HepG2 (cell line): ENCODE measurements around the gene HIGD1C. TPM values are rescaled to one million over a fixed set of nuclear protein-coding genes. Genes with fewer than 3 reads are reported as not detected.

Experiments
- ATAC-seq: fragments of 200-7000 bp; cut with Tn5 transposase; 3 replicates; pipeline ENCODE4 v1.9.1; 2020; ENCODE audit warnings: mild to moderate bottlenecking, moderate library complexity
- BruUV-seq: library from RNA; stranded (reverse); fragments of 400-500 nt; replicated peaks from 2 replicates; lab custom pipeline; 2021; lab: Mats Ljungman, UMichigan
- CTCF ChIA-PET: fragments of 300-600 bp; formaldehyde crosslinking; extraction: SDS; loops from one replicate; lab custom pipeline; 2021; ENCODE audit warnings: low total read pairs, inconsistent platforms, low intra/inter-chr PET ratio; lab: Yijun Ruan, JAX
- POLR2A ChIA-PET: fragments of 350-600 bp; sonication (Branson Sonifier 250); formaldehyde crosslinking; loops from one replicate; lab custom pipeline; 2020; ENCODE audit warnings: antibody characterized with exemption, inconsistent platforms; lab: Yijun Ruan, JAX
- DNase-seq: peaks from one replicate; pipeline ENCODE4 v3.0.0-alpha.2; 2015; ENCODE audit warnings: low spot score
- FAIRE-seq: peaks from 3 replicates; lab custom pipeline; 2011; peaks lifted over from hg19 to GRCh38; lab: Jason Lieb, UNC
- H2AFZ ChIP-seq: one replicate; pipeline ENCODE4 v1.6.1; 2011; ENCODE audit warnings: low read length, inconsistent platforms
- H3K27ac ChIP-seq: fragments of 300-600 bp; 3 replicates; pipeline ENCODE4 v1.8.0; 2011; ENCODE audit warnings: mixed run types, mild to moderate bottlenecking, mixed read lengths, low read length, inconsistent platforms; ENCODE audit not compliant: insufficient read depth; ENCODE audit errors: extremely low read length
- H3K27me3 ChIP-seq, 2 experiments: fragments of 200-600 bp in 1 of 2; 2 replicates in 1 of 2; 3 replicates in 1 of 2; pipeline versions ENCODE4 v1.6.0 to v1.8.0; 2011; ENCODE audit warnings: low read length in 2 of 2, mild to moderate bottlenecking in 2 of 2, moderate library complexity in 2 of 2, inconsistent platforms in 1 of 2; ENCODE audit not compliant: insufficient read depth in 2 of 2, control insufficient read depth in 1 of 2
- H3K36me3 ChIP-seq, 2 experiments: fragments of 200-600 bp in 1 of 2; replicated peaks in 1 of 2; 2 replicates in 1 of 2; 3 replicates in 1 of 2; pipeline versions ENCODE4 v1.5.1 to v1.8.0; 2011; ENCODE audit warnings: low read length in 2 of 2, inconsistent platforms in 1 of 2; ENCODE audit not compliant: insufficient read depth in 2 of 2, control insufficient read depth in 1 of 2
- H3K4me1 ChIP-seq: 2 replicates; pipeline ENCODE4 v1.5.1; 2012; ENCODE audit warnings: low read length, inconsistent platforms; ENCODE audit not compliant: insufficient read depth
- H3K4me2 ChIP-seq: 2 replicates; pipeline ENCODE4 v1.6.0; 2011; ENCODE audit warnings: low read depth, low read length, inconsistent platforms
- H3K4me3 ChIP-seq, 3 experiments: fragments of 200-600 bp in 1 of 3; sonication (generic), shearing (Covaris generic) in 1 of 3; replicated peaks in 1 of 3; 2 replicates each; pipeline ENCODE4 v1.5.1; 2011 to 2016; ENCODE audit warnings: low read length in 3 of 3, inconsistent platforms in 2 of 3, low read depth in 2 of 3, mild to moderate bottlenecking in 2 of 3, control low read depth in 1 of 3, mixed read lengths in 1 of 3; ENCODE audit not compliant: insufficient read depth in 1 of 3
- H3K79me2 ChIP-seq: one replicate; pipeline ENCODE4 v1.6.1; 2011; ENCODE audit warnings: low read length, inconsistent platforms; ENCODE audit not compliant: insufficient read depth
- H3K9ac ChIP-seq: 2 replicates; pipeline ENCODE4 v1.6.0; 2011; ENCODE audit warnings: mild to moderate bottlenecking, low read depth, low read length, inconsistent platforms; ENCODE audit not compliant: insufficient read depth
- H3K9me3 ChIP-seq: 2 replicates; pipeline ENCODE4 v1.5.1; 2012; ENCODE audit warnings: mild to moderate bottlenecking, low read length
- H4K20me1 ChIP-seq: 2 replicates; pipeline ENCODE4 v1.6.0; 2011; ENCODE audit warnings: inconsistent platforms, mild to moderate bottlenecking, low read length, moderate library complexity; ENCODE audit not compliant: insufficient read depth
- CAMTA2 ChIP-seq: sonication (generic); formaldehyde crosslinking; IDR thresholded peaks from 2 replicates; pipeline ENCODE4 v1.4.0; 2020; ENCODE audit warnings: mild to moderate bottlenecking, missing genetic modification reagents, borderline replicate concordance
- CEBPG ChIP-seq: IDR thresholded peaks from 2 replicates; pipeline ENCODE4 v1.6.1; 2016
- CHCHD3 ChIP-seq: sonication (generic); formaldehyde crosslinking; IDR thresholded peaks from 2 replicates; pipeline ENCODE4 v1.8.0; 2022; ENCODE audit warnings: mild to moderate bottlenecking, missing genetic modification reagents, moderate library complexity
- FLYWCH1 ChIP-seq: sonication (generic); formaldehyde crosslinking; IDR thresholded peaks from 2 replicates; pipeline ENCODE4 v1.8.1; 2023; ENCODE audit warnings: mild to moderate bottlenecking, missing genetic modification reagents
- FOXP1 ChIP-seq, 2 experiments: fragments of 450-650 bp in 1 of 2; IDR thresholded peaks; 2 replicates each; pipeline ENCODE4 v1.6.1; 2017 to 2018; ENCODE audit warnings: antibody characterized with exemption in 1 of 2
- HNF4A ChIP-seq: sonication (generic); formaldehyde crosslinking; IDR thresholded peaks from 2 replicates; pipeline ENCODE4 v1.4.0; 2020; ENCODE audit warnings: missing genetic modification reagents
- HNF4G ChIP-seq, 2 experiments: sonication (generic) in 1 of 2; formaldehyde crosslinking in 1 of 2; IDR thresholded peaks; 2 replicates each; pipeline versions ENCODE4 v1.4.0 to v1.6.1; 2011 to 2020; ENCODE audit warnings: borderline replicate concordance in 2 of 2, low read depth in 2 of 2, mild to moderate bottlenecking in 2 of 2, low read length in 1 of 2, missing genetic modification reagents in 1 of 2, moderate library complexity in 1 of 2
- KDM6A ChIP-seq: IDR thresholded peaks from 2 replicates; pipeline ENCODE4 v1.6.1; 2016; ENCODE audit warnings: low read depth
- MXD1 ChIP-seq: sonication (generic); formaldehyde crosslinking; IDR thresholded peaks from 2 replicates; pipeline ENCODE4 v1.4.0; 2020; ENCODE audit warnings: mild to moderate bottlenecking, missing genetic modification reagents
- NCOR1 ChIP-seq: fragments of 200-600 bp; sonication (generic); IDR thresholded peaks from 2 replicates; pipeline ENCODE4 v1.7.0; 2017; ENCODE audit warnings: antibody characterized with exemption, low read length, borderline replicate concordance
- NFE2L1 ChIP-seq: sonication (generic); formaldehyde crosslinking; IDR thresholded peaks from 2 replicates; pipeline ENCODE4 v1.4.0; 2020; ENCODE audit warnings: missing genetic modification reagents, mild to moderate bottlenecking, borderline replicate concordance
- RBM22 ChIP-seq: fragments of 200-400 bp; formaldehyde crosslinking; optimal IDR thresholded peaks from 2 replicates; pipeline ENCODE3; 2017; ENCODE audit warnings: mild to moderate bottlenecking, low read length, moderate library complexity
- RXRB ChIP-seq: IDR thresholded peaks from 2 replicates; pipeline ENCODE4 v1.6.1; 2016; ENCODE audit warnings: borderline replicate concordance, missing genetic modification reagents, missing compliant biosample characterization
- SOX13 ChIP-seq, 3 experiments: fragments of 450-650 bp in 1 of 3; sonication (generic) in 1 of 3; formaldehyde crosslinking in 1 of 3; IDR thresholded peaks in 2 of 3; conservative IDR thresholded peaks in 1 of 3; 2 replicates each; pipeline versions ENCODE4 v1.5.0 to v1.6.1; 2016 to 2020; ENCODE audit warnings: antibody characterized with exemption in 1 of 3, mild to moderate bottlenecking in 1 of 3, missing compliant biosample characterization in 1 of 3, missing genetic modification reagents in 1 of 3, moderate library complexity in 1 of 3
- SRSF4 ChIP-seq: fragments of 200-400 bp; formaldehyde crosslinking; IDR thresholded peaks from one replicate; pipeline ENCODE4 v1.6.1; 2018; ENCODE audit warnings: mild to moderate bottlenecking, low read depth, low read length, moderate library complexity; ENCODE audit not compliant: poor library complexity, severe bottlenecking
- TBX2 ChIP-seq: sonication (generic); formaldehyde crosslinking; IDR thresholded peaks from 2 replicates; pipeline ENCODE4 v1.5.0; 2020; ENCODE audit warnings: missing genetic modification reagents, mild to moderate bottlenecking, borderline replicate concordance
- ZFP36 ChIP-seq: fragments of 150-350 bp; IDR thresholded peaks from 2 replicates; pipeline ENCODE4 v1.6.1; 2018; ENCODE audit warnings: borderline replicate concordance, low read length, low read depth; ENCODE audit not compliant: partially characterized antibody
- ZNF17 ChIP-seq: sonication (generic); formaldehyde crosslinking; IDR thresholded peaks from 2 replicates; pipeline ENCODE4 v1.5.0; 2020; ENCODE audit warnings: mild to moderate bottlenecking, missing genetic modification reagents
- ZNF354B ChIP-seq: sonication (generic); formaldehyde crosslinking; IDR thresholded peaks from 2 replicates; pipeline ENCODE4 v1.8.0; 2022; ENCODE audit warnings: mild to moderate bottlenecking, missing genetic modification reagents
- ZNF552 ChIP-seq: sonication (generic); formaldehyde crosslinking; IDR thresholded peaks from 2 replicates; pipeline ENCODE4 v1.9.0; 2022; ENCODE audit warnings: missing genetic modification reagents, mild to moderate bottlenecking, borderline replicate concordance
- ZNF556 ChIP-seq: sonication (generic); formaldehyde crosslinking; IDR thresholded peaks from 2 replicates; pipeline ENCODE4 v1.4.0; 2020; ENCODE audit warnings: mild to moderate bottlenecking, missing genetic modification reagents, borderline replicate concordance
- ZNF564 ChIP-seq: sonication (generic); formaldehyde crosslinking; IDR thresholded peaks from 2 replicates; pipeline ENCODE4 v1.8.1; 2023; ENCODE audit warnings: mild to moderate bottlenecking, missing genetic modification reagents
- ZNF878 ChIP-seq: sonication (generic); formaldehyde crosslinking; IDR thresholded peaks from 2 replicates; pipeline ENCODE4 v1.8.1; 2023; ENCODE audit warnings: mild to moderate bottlenecking, missing genetic modification reagents, moderate library complexity
- WGBS: methylation state at CpG from one replicate; pipeline ENCODE4 v1.1.6; 2017; ENCODE audit warnings: low lambda C conversion rate; 5-methylcytosine and 5-hydroxymethylcytosine counted together
- in situ Hi-C: cut with HindIII; loops from 2 replicates; pipeline ENCODE4 v1.10.0; 2017; ENCODE audit warnings: low pct_unique_long_range_greater_than_20kb; ENCODE audit not compliant: extremely low pct_ligation_motif_present
- intact Hi-C: fragments of 100-400 bp; cut with micrococcal nuclease; formaldehyde crosslinking; loops from one replicate; pipeline ENCODE4 v1.10.0; 2022; ENCODE audit not compliant: unreplicated experiment
- polyA plus RNA-seq, 8 experiments: library from polyadenylated mRNA; depleted of rRNA in 3 of 8; stranded (reverse) in 7 of 8; unstranded in 1 of 8; fragments of >200 nt; fragmentation: Illumina TruSeq in 4 of 8; extraction: Trizol in 4 of 8; gene quantifications; 2 replicates each; pipeline versions ENCODE4 v1.2.1 to v1.2.3, GENCODE V29; 2011 to 2016; ENCODE audit warnings: low read depth in 4 of 8, missing spikeins in 1 of 8, mixed read lengths in 1 of 8; ENCODE audit not compliant: insufficient read depth in 1 of 8
- total RNA-seq, 5 experiments: library from RNA; depleted of rRNA; stranded (reverse); fragments of >200 nt; fragmentation: Illumina TruSeq; extraction: Trizol; gene quantifications; 2 replicates each; pipeline ENCODE4 v1.2.3, GENCODE V29; 2016; ENCODE audit warnings: low read depth in 1 of 5

The HIGD1C gene
- total and polyA plus RNA-seq, 2 of the 13 experiments (the other 11 are each of a cell fraction or from before 2014, with no cell fraction given) = not detected

GRCh38 chr12:50979369-50980052 is 27.2 kb downstream of the HIGD1C start (continued):
- TF ChIP-seq RXRB = no peak
- no peak for TF ChIP-seq RBM22
- no peak for TF ChIP-seq ZFP36
- TF ChIP-seq ZNF878 = no peak
- TF ChIP-seq ZNF564 (CRISPR knock-in tag) = no peak
- no peak for TF ChIP-seq NFE2L1 (CRISPR knock-in tag)
- TF ChIP-seq TBX2 = no peak
- TF ChIP-seq ZNF17 = no peak
- no peak for TF ChIP-seq ZNF556 (CRISPR knock-in tag)
- TF ChIP-seq MXD1 (CRISPR knock-in tag) = no peak

GRCh38 chr12:50980545-50980944 is 28.2 kb downstream of the HIGD1C start:
- peak overlapping the region in 2 of 3 experiments; percentile 9 to 18; a peak in 1 of 6 replicates for H3K4me3 ChIP-seq
- intact Hi-C loops (loop anchor here (2.0 kb wide), 1 partner anchor 46 kb away; the partner anchor contains the start of gene SLC11A2), in situ Hi-C loops (no loop called here)
- POLR2A ChIA-PET = interaction anchor here (0.9 to 3.4 kb wide), 7 partner anchors 46 to 217 kb away, joined by 3 to 25 read pairs (median 5); partner anchors contain the start of gene ATF1
- no peak overlapping the region for H2AFZ ChIP-seq
- no peaks in the 10 kb centered on the region for H3K9me3 ChIP-seq
- H3K27me3 ChIP-seq = no peaks in the 10 kb centered on the region
- peak overlapping the region; percentile 54 for H3K9ac ChIP-seq
- H3K4me1 ChIP-seq = peaks cover 41% of the 10 kb centered on the region
- DNase-seq (peak; percentile 88), FAIRE-seq (peak; percentile 37), ATAC-seq (peak; percentile 87)
- CTCF ChIA-PET = no interaction called here
- H4K20me1 ChIP-seq = no peaks in the 10 kb centered on the region
- H3K36me3 ChIP-seq = no peaks in the 10 kb centered on the region
- 10% methylated on average over 2 of the region's 2 CpGs for WGBS
- H3K79me2 ChIP-seq = no peaks in the 10 kb centered on the region
- peak overlapping the region; percentile 66 for H3K4me2 ChIP-seq
- TSS peak; percentile 33 for BruUV-seq
- peak overlapping the region; percentile 68 for H3K27ac ChIP-seq
- TF ChIP-seq CAMTA2 (CRISPR knock-in tag) (no peak), NCOR1 (peak; percentile 76; the same call in 1 of the 2 replicates), HNF4A (CRISPR knock-in tag) (peak; percentile 72), FLYWCH1 (CRISPR knock-in tag) (no peak), KDM6A (0 out of 2 replicates have a peak, but pooled peaks have one; percentile 15), SRSF4 (no peak), CHCHD3 (CRISPR knock-in tag) (no peak), CEBPG (CRISPR knock-in tag) (no peak), ZNF552 (CRISPR knock-in tag) (no peak), FOXP1 (IDR thresholded peaks at IDR 0.05) (0 out of 2 replicates have a peak, but pooled peaks have one; percentile 34), FOXP1 (CRISPR knock-in tag; IDR thresholded peaks at IDR 0.05) (peak; percentile 28; the same call in 1 of the 2 replicates), SOX13 (IDR thresholded peaks at IDR 0.05) (no peak), SOX13 (CRISPR knock-in tag; conservative IDR thresholded peaks at IDR 0.05 in 1 of 2, IDR thresholded peaks at IDR 0.05 in 1 of 2) (peak in 1 of 2 experiments; percentile 63; a peak in 1 of 4 replicates), HNF4G (IDR thresholded peaks at IDR 0.05; ENCODE audit: borderline replicate concordance, low read depth, low read length) (peak; percentile 29; the same call in 1 of the 2 replicates), HNF4G (CRISPR knock-in tag; IDR thresholded peaks at IDR 0.05; ENCODE audit: borderline replicate concordance, low read depth) (no peak), ZNF354B (CRISPR knock-in tag) (no peak)
